ENCODE measurements around the gene PRMT3.
"Not testable (repeated sequence)": the region's sequence is repeated elsewhere in the genome, so short reads cannot be mapped to it uniquely, and the experiment has no call there.

Gene PRMT3

GRCh38 chr11:20368438-20368837 lies 19.1 kb upstream of the PRMT3 start:
- no peak overlapping the region for H3K27ac ChIP-seq
- TF ChIP-seq, protein P1, sequence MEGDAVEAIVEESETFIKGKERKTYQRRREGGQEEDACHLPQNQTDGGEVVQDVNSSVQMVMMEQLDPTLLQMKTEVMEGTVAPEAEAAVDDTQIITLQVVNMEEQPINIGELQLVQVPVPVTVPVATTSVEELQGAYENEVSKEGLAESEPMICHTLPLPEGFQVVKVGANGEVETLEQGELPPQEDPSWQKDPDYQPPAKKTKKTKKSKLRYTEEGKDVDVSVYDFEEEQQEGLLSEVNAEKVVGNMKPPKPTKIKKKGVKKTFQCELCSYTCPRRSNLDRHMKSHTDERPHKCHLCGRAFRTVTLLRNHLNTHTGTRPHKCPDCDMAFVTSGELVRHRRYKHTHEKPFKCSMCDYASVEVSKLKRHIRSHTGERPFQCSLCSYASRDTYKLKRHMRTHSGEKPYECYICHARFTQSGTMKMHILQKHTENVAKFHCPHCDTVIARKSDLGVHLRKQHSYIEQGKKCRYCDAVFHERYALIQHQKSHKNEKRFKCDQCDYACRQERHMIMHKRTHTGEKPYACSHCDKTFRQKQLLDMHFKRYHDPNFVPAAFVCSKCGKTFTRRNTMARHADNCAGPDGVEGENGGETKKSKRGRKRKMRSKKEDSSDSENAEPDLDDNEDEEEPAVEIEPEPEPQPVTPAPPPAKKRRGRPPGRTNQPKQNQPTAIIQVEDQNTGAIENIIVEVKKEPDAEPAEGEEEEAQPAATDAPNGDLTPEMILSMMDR (conservative IDR thresholded peaks at IDR 0.05) = no peak

DNA sequence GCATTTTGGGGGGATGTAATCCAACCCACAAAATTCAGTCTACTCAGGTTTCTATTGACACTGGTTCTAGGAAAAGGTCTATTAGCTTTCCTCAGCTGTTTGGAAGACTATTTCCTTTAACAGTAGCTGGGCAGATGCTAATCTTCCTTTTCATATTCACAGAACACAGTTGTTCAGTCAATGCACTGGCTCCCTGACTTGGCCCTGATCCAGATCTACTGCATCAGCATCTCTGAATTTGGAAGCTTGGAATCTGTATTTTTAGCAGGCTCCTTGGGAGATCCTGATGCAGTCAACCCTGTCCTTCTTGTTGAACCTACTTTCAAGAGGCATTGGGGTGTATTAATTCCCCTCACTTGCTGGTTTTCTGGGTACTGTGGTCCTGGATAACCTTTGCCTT lies 17.7 kb upstream of the PRMT3 start:
- TF ChIP-seq, protein P1 (conservative IDR thresholded peaks at IDR 0.05) = no peak
- no peak overlapping the region for H3K27ac ChIP-seq

DNA sequence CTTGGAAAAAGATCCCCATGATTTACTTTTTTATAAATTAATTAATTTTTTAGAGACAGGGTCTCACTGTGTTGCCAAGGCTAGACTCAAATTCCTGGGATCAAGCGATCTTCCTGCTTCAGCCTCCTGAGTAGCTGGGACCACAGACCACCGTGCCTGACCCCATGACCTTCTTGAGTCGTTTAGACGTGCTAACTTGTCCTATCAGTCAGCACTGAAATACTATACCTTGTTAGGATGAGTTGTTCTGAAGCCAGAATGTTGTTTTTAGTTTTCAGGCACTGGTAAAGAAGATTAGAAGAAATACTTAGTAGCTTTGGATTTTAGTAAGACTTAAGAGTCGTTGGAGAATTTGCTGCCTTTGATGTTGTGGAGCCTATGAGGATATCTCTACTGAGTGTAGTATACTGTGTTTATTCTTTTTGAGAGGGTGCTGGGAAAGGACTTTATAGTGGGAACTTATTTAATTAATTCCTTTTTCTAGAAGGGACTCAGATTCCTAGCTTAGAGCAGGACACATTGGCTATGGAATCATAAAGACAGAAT lies 15.4 kb upstream of the PRMT3 start:
- no peak overlapping the region for H3K27ac ChIP-seq
- TF ChIP-seq, protein P1 (conservative IDR thresholded peaks at IDR 0.05) = no peak

DNA sequence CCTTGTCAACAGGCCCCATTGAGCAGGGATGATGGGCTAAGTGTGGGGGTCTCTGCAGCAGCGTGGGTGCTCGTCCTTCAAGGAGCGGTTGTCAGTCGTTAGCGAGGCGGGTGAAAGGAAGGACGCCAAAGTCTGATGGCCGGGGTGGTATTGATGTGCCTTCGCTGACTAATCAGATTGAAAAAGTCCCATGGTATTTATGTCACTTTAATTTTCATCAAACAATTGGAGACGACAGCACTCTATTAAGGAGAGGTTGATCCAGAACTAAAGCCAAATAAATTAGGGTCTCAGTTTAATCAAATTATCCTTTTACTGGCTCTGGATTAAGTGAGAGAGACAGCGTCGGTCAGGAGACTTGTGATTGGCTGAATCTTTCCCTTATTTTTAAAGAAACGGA lies 14.4 kb upstream of the PRMT3 start:
- TF ChIP-seq, protein P1 (conservative IDR thresholded peaks at IDR 0.05) = no peak
- no peak overlapping the region for H3K27ac ChIP-seq

DNA sequence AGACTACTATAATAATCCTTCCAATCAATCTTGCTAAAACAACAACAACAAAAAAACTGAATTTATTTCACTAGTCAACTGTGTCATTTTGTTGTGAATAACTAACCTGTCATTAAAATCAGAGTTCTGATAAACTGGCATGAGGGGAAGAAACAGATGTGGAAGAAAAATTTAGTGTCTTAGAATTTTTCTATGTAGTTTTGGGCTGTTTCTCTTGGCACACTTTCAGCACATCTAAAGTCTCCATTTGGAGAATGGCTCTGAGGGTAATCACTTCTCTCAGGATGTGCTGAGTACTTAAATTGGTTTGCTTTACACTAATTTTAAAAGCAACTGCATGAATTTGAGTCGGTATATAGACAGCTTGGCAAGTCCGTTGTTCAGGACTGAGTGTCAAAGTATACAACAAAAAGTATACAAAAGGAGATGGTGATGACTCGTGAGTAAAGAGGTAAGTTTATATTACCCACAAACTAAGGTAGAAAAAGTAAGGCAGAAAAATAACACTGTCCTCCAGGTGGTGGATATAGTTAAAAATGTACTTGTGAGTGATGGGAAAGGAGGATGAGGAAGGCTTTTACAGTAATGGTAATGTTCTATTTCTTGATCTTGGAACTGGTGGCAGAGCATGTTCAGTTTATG lies 13.8 kb upstream of the PRMT3 start:
- TF ChIP-seq, protein P1 (conservative IDR thresholded peaks at IDR 0.05) = no peak
- no peak overlapping the region for H3K27ac ChIP-seq

DNA sequence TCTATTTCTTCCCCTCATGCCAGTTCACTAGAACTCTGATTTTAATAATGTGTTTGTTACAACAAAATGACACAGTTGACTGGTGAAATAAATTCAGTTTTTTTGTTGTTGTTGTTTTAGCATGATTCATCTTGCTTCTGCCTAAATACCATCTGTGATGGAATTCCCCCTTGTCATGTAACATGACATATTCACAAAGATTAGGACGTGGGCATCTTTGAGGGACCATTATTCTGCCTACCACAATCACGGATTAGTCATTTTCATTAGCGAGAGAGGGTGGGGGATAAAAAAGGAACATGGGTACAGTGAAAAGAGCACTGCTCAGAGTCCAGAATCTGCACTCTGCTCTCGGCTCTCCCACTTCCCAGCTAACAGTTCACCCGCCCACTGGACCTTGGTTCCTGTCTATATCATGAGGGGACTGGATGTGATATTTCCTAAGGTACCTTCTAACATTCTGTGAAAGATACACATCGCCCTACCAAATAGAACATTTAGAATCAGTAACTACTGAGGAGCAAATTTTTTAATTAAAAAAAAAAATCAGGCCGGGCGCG lies 12.7 kb upstream of the PRMT3 start:
- TF ChIP-seq, protein P1 (conservative IDR thresholded peaks at IDR 0.05) = no peak
- H3K27ac ChIP-seq = no peak overlapping the region

GRCh38 chr11:20376162-20376730 lies 11.3 kb upstream of the PRMT3 start:
- TF ChIP-seq, protein P1 (conservative IDR thresholded peaks at IDR 0.05) = no peak

GRCh38 chr11:20385996-20386395 lies 1.5 kb upstream of the PRMT3 start:
- not testable (repeated sequence) for H3K27ac ChIP-seq

More at GRCh38 chr11:20376162-20376730, 11.3 kb upstream of the PRMT3 start:
- H3K27ac ChIP-seq = no peak overlapping the region

Measured in VCaP (cell line).